ENCODE measurements around the gene B3GNT5. TPM values are rescaled to one million over a fixed set of nuclear protein-coding genes. Genes with fewer than 3 reads are reported as not detected.

Gene B3GNT5
- total and polyA plus RNA-seq, 9 of the 15 experiments (the other 6 are each of a cell fraction or from before 2014, with no cell fraction given): 8.8 to 23.8 (median 14.4) TPM

GRCh38 chr3:183308751-183309150 lies 55.7 kb downstream of the B3GNT5 start:
- TF ChIP-seq MAFK (IDR thresholded peaks at IDR 0.05; ENCODE audit: low read length) (0 out of 2 replicates have a peak, but pooled peaks have one; percentile 9), ZBTB40 (IDR thresholded peaks at IDR 0.05) (no peak), ZBTB40 (CRISPR knock-in tag; IDR thresholded peaks at IDR 0.05) (no peak), GTF2E2 (tag; IDR thresholded peaks at IDR 0.05) (no peak), C11orf30 (IDR thresholded peaks at IDR 0.05; ENCODE audit: low read depth) (0 out of 2 replicates have a peak, but pooled peaks have one; percentile 8), MAFG (tag; conservative IDR thresholded peaks at IDR 0.05) (0 out of 2 replicates have a peak, but pooled peaks have one; percentile 18), ZNF316 (IDR thresholded peaks at IDR 0.05) (peak; percentile 13; the same call in 1 of the 2 replicates), ZFP36 (IDR thresholded peaks at IDR 0.05; ENCODE audit: low read depth, low read length, partially characterized antibody) (no peak)
- Histone ChIP-seq H3K27me3 (ENCODE audit: control insufficient read depth in 2 of 2, insufficient read depth in 2 of 2, low read length in 2 of 2) (no peaks in the 10 kb centered on the region), H3K4me3 (no peak overlapping the region), H3K4me2 (ENCODE audit: insufficient read depth, low read length) (no peak overlapping the region), H3K9ac (ENCODE audit: insufficient read depth in 1 of 2, low read depth in 2 of 2, low read length in 2 of 2) (no peak overlapping the region), H3K4me1 (replicated peaks in 1 of 2; ENCODE audit: control insufficient read depth in 2 of 2, insufficient read depth in 2 of 2, low read length in 2 of 2) (peaks cover 5 to 15% of the 10 kb centered on the region in 2 experiments; a peak in 4 of 5 replicates), H2AFZ (ENCODE audit: low read depth, low read length) (no peak overlapping the region), H3K9me3 (replicated peaks; ENCODE audit: control insufficient read depth, insufficient read depth, low read depth, low read length) (no peaks in the 10 kb centered on the region), H3K27ac (ENCODE audit: extremely low read depth, low read depth, low read length) (no peak overlapping the region), H4K20me1 (replicated peaks; ENCODE audit: control insufficient read depth, insufficient read depth, low read length) (no peaks in the 10 kb centered on the region), H3K36me3 (ENCODE audit: control insufficient read depth, insufficient read depth, low read length) (no peaks in the 10 kb centered on the region), H3K9me1 (ENCODE audit: control insufficient read depth, insufficient read depth, low read length) (no peaks in the 10 kb centered on the region), H3K79me2 (ENCODE audit: control insufficient read depth, insufficient read depth, low read length) (no peaks in the 10 kb centered on the region)
- BruUV-seq (replicated peaks): no TSS peak
- WGBS (ENCODE audit: insufficient coverage, low coverage, missing lambda C conversion rate): 77% methylated on average over 5 of the region's 5 CpGs
- ChIA-PET CTCF (ENCODE audit: low intra/inter-chr PET ratio) (no interaction called here), POLR2A (no interaction called here)
- DNase-seq (ENCODE audit: extremely low read depth in 1 of 4, low spot score in 3 of 4) (no peak), FAIRE-seq (no peak), ATAC-seq (no peak)
- intact Hi-C loops (cut with micrococcal nuclease): no loop called here
- in situ Hi-C loops (cut with MboI): no loop called here
